Keratinocyte (primary cell): ENCODE data around the gene OBSCN. TPM values are rescaled to one million over a fixed set of nuclear protein-coding genes. Genes with fewer than 3 reads are reported as not detected.

ENCODE experiments used
- DNase-seq: peaks from one replicate; pipeline ENCODE4 v3.0.0-alpha.2; 2011; ENCODE audit warnings: low read depth, missing footprints, low spot score
- FAIRE-seq: peaks from 2 replicates; lab custom pipeline; 2011; peaks lifted over from hg19 to GRCh38; lab: Jason Lieb, UNC
- H2AFZ ChIP-seq: 2 replicates; pipeline ENCODE4 v1.6.0; 2012; ENCODE audit warnings: low read length, control low read depth, inconsistent platforms; ENCODE audit not compliant: control insufficient read depth
- H3K27ac ChIP-seq: 2 replicates; pipeline ENCODE4 v1.5.1; 2011; ENCODE audit warnings: low read length; ENCODE audit not compliant: control insufficient read depth, insufficient read depth
- H3K27me3 ChIP-seq: 3 replicates; pipeline ENCODE4 v1.6.0; 2011; ENCODE audit warnings: low read length; ENCODE audit not compliant: control insufficient read depth, insufficient read depth; ENCODE audit errors: extremely low read depth
- H3K36me3 ChIP-seq, 2 experiments: 2 replicates in 1 of 2; 3 replicates in 1 of 2; pipeline ENCODE4 v1.5.1; 2011; ENCODE audit warnings: low read length in 2 of 2, mild to moderate bottlenecking in 1 of 2; ENCODE audit not compliant: control insufficient read depth in 2 of 2, insufficient read depth in 2 of 2; ENCODE audit errors: extremely low read depth in 1 of 2
- H3K4me1 ChIP-seq: 3 replicates; pipeline ENCODE4 v1.5.1; 2011; ENCODE audit warnings: low read length; ENCODE audit not compliant: control insufficient read depth, insufficient read depth; ENCODE audit errors: extremely low read depth
- H3K4me2 ChIP-seq: 3 replicates; pipeline ENCODE4 v1.6.0; 2011; ENCODE audit warnings: low read depth, low read length; ENCODE audit not compliant: control insufficient read depth, insufficient read depth; ENCODE audit errors: extremely low read depth
- H3K4me3 ChIP-seq, 3 experiments: fragments of 200-600 bp in 1 of 3; sonication (generic) in 1 of 3; 2 replicates in 2 of 3; 3 replicates in 1 of 3; pipeline ENCODE4 v1.5.1; 2011 to 2016; ENCODE audit warnings: low read length in 3 of 3, mild to moderate bottlenecking in 3 of 3, control low read depth in 2 of 3, inconsistent platforms in 1 of 3, low read depth in 1 of 3, mixed read lengths in 1 of 3, mixed run types in 1 of 3, moderate library complexity in 1 of 3; ENCODE audit not compliant: control insufficient read depth in 2 of 3, insufficient read depth in 2 of 3; ENCODE audit errors: extremely low read depth in 1 of 3
- H3K79me2 ChIP-seq: 2 replicates; pipeline ENCODE4 v1.6.0; 2012; ENCODE audit warnings: low read length; ENCODE audit not compliant: control insufficient read depth, insufficient read depth
- H3K9ac ChIP-seq: 3 replicates; pipeline ENCODE4 v1.6.0; 2011; ENCODE audit warnings: low read length; ENCODE audit not compliant: control insufficient read depth, insufficient read depth; ENCODE audit errors: extremely low read depth
- H3K9me1 ChIP-seq: 3 replicates; pipeline ENCODE4 v1.6.0; 2011; ENCODE audit warnings: low read length; ENCODE audit not compliant: control insufficient read depth, insufficient read depth; ENCODE audit errors: extremely low read depth
- H3K9me3 ChIP-seq: 2 replicates; pipeline ENCODE4 v1.5.1; 2012; ENCODE audit warnings: low read depth, low read length; ENCODE audit not compliant: control insufficient read depth
- H4K20me1 ChIP-seq: 3 replicates; pipeline ENCODE4 v1.6.0; 2011; ENCODE audit warnings: low read length; ENCODE audit not compliant: control insufficient read depth, insufficient read depth; ENCODE audit errors: extremely low read depth
- EZH2 ChIP-seq: IDR thresholded peaks from one replicate; pipeline ENCODE4 v1.6.1; 2012; ENCODE audit warnings: inconsistent platforms, mild to moderate bottlenecking, low read length, moderate library complexity
- dilution Hi-C: fragments of 300-500 bp; cut with MboI; formaldehyde crosslinking; loops from one replicate; pipeline ENCODE4 v1.7.0; 2020; ENCODE audit warnings: low sequenced_read_pairs; ENCODE audit not compliant: extremely low pct_ligation_motif_present
- polyA plus RNA-seq, 5 experiments: library from polyadenylated mRNA; depleted of rRNA in 3 of 5; stranded (reverse) in 3 of 5; stranded (forward) in 1 of 5; unstranded in 1 of 5; fragments of >200 nt; gene quantifications; 1 replicate in 1 of 5; 2 replicates in 3 of 5; 3 replicates in 1 of 5; pipeline versions ENCODE4 v1.2.1 to v1.2.3, GENCODE V29; 2011 to 2012; ENCODE audit warnings: missing spikeins in 2 of 5, low read depth in 1 of 5, low replicate concordance in 1 of 5
- TF ChIP-seq, protein P1 (sequence below), 3 experiments: IDR thresholded peaks in 1 of 3; conservative IDR thresholded peaks in 1 of 3; optimal IDR thresholded peaks in 1 of 3; 2 replicates in 2 of 3; 3 replicates in 1 of 3; pipeline versions ENCODE3 to v1.5.1; 2011; ENCODE audit warnings: low read length in 3 of 3, mild to moderate bottlenecking in 3 of 3, moderate library complexity in 2 of 3, control low read depth in 1 of 3, inconsistent platforms in 1 of 3; ENCODE audit not compliant: insufficient read depth in 2 of 3; ENCODE audit errors: extremely low read depth in 1 of 3

The OBSCN gene
- polyA plus RNA-seq, 1 donor (not counting 4 experiments of a cell fraction or from before 2014, with no cell fraction given) = 1.8 TPM

DNA sequence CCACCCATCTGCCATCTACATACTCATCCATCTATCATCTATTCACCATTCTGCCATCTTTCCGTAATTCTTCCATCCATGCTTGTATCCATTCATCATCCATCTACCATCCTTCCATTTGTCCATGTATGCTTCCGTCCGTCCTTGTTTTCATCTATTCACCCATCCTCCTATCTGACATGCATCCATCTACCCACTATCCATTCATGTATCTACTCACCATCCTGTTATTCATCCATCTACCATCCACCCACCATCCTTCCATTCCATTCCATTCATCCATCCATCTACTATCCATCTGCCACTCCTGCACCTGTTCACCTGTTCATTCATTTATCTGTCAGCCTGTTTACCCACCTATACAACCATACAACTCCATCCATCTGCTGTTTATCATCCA lies 112.5 kb downstream of the OBSCN start:
- DNase-seq = no peak
- no peak overlapping the region for H3K27ac ChIP-seq
- no peaks in the 10 kb centered on the region for H3K27me3 ChIP-seq
- no peak overlapping the region for H3K4me3 ChIP-seq
- H3K9ac ChIP-seq = no peak overlapping the region
- no peaks in the 10 kb centered on the region for H4K20me1 ChIP-seq
- dilution Hi-C loops = no loop called here
- H3K79me2 ChIP-seq = no peaks in the 10 kb centered on the region
- H3K4me1 ChIP-seq = no peaks in the 10 kb centered on the region
- no peak for TF ChIP-seq EZH2
- TF ChIP-seq, protein P1, sequence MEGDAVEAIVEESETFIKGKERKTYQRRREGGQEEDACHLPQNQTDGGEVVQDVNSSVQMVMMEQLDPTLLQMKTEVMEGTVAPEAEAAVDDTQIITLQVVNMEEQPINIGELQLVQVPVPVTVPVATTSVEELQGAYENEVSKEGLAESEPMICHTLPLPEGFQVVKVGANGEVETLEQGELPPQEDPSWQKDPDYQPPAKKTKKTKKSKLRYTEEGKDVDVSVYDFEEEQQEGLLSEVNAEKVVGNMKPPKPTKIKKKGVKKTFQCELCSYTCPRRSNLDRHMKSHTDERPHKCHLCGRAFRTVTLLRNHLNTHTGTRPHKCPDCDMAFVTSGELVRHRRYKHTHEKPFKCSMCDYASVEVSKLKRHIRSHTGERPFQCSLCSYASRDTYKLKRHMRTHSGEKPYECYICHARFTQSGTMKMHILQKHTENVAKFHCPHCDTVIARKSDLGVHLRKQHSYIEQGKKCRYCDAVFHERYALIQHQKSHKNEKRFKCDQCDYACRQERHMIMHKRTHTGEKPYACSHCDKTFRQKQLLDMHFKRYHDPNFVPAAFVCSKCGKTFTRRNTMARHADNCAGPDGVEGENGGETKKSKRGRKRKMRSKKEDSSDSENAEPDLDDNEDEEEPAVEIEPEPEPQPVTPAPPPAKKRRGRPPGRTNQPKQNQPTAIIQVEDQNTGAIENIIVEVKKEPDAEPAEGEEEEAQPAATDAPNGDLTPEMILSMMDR (optimal IDR thresholded peaks at IDR 0.05 in 1 of 3, IDR thresholded peaks at IDR 0.05 in 1 of 3, conservative IDR thresholded peaks at IDR 0.05 in 1 of 3; ENCODE audit: extremely low read depth in 1 of 3, insufficient read depth in 2 of 3, low read length in 3 of 3) = no peak
- no peak overlapping the region for H2AFZ ChIP-seq
- no peak for FAIRE-seq
- no peaks in the 10 kb centered on the region for H3K9me3 ChIP-seq
- no peaks in the 10 kb centered on the region for H3K36me3 ChIP-seq
- no peaks in the 10 kb centered on the region for H3K9me1 ChIP-seq
- H3K4me2 ChIP-seq = no peak overlapping the region

DNA sequence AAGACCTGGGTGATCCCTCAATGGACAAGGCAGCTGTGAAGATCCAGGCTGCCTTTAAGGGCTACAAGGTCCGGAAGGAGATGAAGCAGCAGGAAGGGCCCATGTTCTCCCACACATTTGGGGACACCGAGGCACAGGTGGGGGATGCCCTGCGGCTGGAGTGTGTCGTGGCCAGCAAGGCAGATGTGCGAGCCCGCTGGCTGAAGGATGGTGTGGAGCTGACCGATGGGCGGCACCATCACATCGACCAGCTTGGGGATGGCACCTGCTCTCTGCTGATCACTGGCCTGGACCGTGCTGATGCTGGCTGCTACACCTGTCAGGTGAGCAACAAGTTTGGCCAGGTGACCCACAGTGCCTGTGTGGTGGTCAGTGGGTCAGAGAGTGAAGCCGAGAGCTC lies 113.6 kb downstream of the OBSCN start:
- Histone ChIP-seq H3K27me3 (no peaks in the 10 kb centered on the region), H3K27ac (no peak overlapping the region), H3K79me2 (no peaks in the 10 kb centered on the region), H3K36me3 (no peaks in the 10 kb centered on the region), H3K9me1 (no peaks in the 10 kb centered on the region), H4K20me1 (no peaks in the 10 kb centered on the region), H2AFZ (no peak overlapping the region), H3K4me2 (no peak overlapping the region), H3K9ac (no peak overlapping the region), H3K4me1 (no peaks in the 10 kb centered on the region), H3K4me3 (no peak overlapping the region), H3K9me3 (no peaks in the 10 kb centered on the region)
- no peak for FAIRE-seq
- TF ChIP-seq, protein P1 (optimal IDR thresholded peaks at IDR 0.05 in 1 of 3, IDR thresholded peaks at IDR 0.05 in 1 of 3, conservative IDR thresholded peaks at IDR 0.05 in 1 of 3; ENCODE audit: extremely low read depth in 1 of 3, insufficient read depth in 2 of 3, low read length in 3 of 3) = no peak
- TF ChIP-seq EZH2 = no peak
- dilution Hi-C loops = no loop called here
- DNase-seq = no peak
